T-helper 1 cell treated with Interleukin-12 subunit alpha and Interleukin-12 subunit beta and Interleukin-4 antibody, amounts not matched to agents 30 ng/mL and 1 ng/mL, for 36 hours (primary cell): Measurements from ENCODE around the gene SPRED2. TPM values are rescaled to one million over a fixed set of nuclear protein-coding genes. Genes with fewer than 3 reads are reported as not detected.

Source experiments
- intact Hi-C: fragments of 100-400 bp; cut with micrococcal nuclease; formaldehyde crosslinking; loops from one replicate; pipeline ENCODE4 v1.15.1; 2024
- total RNA-seq: library from RNA; stranded (reverse); gene quantifications from 2 replicates; pipeline ENCODE4 v1.2.3, GENCODE V29; 2022

SPRED2 gene
- total RNA-seq, 1 donor from 2014 or later, result 6.0 TPM

DNA sequence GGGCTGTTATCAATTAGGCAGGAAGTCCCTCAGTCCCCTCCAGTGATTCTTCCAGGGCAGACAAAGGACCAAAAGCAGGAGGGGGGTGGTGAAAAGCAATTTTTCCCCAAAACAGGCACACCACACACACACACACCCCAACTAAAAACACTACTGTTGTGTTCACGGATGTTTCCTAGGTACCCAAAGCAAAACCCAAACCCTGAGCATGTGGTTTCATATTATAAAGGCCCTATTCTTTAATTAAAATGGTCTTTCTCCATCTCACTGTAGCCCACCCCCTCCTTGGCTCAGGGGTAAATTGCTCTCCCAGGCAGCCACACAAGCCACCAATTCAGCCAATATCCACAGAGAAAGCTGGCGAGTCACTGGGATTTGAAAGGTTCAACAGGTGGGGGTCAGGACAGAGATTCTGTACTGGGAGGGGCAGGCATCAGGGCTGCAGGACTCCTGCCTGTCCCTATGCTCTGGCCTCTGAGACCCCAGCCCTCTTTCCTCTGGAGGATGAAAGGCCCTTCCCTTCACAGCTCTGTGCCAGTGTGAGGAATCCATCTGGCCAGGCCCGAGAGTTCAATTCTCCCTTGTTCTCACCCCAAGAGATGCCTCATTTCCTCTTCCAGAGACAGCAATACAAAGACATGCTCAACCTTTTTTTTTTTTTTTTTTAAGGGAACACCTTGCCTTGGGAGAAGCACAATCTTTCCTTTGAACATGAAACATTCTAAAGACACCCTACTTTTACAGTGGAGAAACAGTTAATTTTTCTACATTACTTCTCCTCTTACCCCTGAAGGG lies 43.6 kb downstream of the SPRED2 start:
- intact Hi-C loops, result no loop called here

DNA sequence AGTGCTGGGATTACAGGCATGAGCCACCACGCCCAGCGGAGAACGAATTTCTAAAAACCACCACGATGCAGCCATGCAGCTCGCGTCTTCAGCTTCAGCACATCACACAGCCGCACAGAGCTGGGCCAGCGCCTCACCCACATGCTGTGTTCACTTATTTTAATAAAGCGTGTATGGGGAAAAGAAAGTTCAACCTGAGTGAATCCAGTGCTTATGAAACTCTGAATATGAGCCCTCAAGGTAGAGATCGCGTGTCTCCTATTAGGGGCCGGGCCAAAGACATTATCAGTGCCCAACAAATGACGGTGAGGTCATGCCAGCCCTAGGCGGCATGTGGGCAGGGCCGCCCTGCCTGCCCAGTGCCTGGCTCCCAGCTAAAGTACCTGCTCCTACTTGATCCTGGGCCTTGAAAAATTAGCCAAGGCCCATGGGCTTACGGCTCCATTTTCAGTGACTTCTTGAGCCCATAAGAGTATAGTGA lies 44.3 kb downstream of the SPRED2 start:
- intact Hi-C loops, result no loop called here

DNA sequence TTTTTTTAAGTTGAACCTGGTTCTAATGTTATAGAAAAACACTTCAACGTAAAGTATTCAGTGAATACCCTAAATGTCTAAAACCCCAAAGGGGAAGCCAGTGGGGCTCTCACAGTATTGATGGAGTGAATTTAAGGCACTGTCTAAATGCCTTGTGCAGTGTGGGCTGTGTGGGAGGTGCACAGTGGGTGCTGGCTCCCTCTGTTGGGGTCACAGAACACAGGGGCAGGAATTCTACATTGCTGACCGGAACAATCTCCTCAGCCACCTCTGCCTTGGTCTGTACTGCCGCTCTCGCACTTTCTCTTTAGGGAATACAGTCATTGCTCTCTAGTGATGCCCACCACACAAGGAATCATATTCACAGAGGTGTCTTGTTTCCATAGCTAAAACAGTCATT lies 45.4 kb downstream of the SPRED2 start:
- intact Hi-C loops, result no loop called here

DNA sequence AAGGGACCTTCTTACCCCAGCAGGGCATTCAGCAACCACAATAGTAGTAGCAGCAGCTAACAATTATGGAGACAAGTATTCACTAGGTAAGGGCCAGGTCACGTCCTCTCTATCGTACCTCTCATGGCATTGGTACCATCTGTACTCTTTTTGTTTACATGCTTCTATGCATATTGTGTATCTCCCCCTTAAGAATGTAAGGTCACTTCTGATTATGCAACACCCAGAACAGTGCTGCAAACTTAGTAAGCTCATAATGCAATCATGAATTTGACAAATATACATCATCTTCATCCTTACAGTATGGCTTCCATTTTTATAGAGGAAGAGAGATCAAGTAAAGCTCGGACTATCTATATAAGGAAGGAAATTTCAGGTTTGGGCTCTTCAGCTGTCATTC lies 46.1 kb downstream of the SPRED2 start:
- intact Hi-C loops, result no loop called here

DNA sequence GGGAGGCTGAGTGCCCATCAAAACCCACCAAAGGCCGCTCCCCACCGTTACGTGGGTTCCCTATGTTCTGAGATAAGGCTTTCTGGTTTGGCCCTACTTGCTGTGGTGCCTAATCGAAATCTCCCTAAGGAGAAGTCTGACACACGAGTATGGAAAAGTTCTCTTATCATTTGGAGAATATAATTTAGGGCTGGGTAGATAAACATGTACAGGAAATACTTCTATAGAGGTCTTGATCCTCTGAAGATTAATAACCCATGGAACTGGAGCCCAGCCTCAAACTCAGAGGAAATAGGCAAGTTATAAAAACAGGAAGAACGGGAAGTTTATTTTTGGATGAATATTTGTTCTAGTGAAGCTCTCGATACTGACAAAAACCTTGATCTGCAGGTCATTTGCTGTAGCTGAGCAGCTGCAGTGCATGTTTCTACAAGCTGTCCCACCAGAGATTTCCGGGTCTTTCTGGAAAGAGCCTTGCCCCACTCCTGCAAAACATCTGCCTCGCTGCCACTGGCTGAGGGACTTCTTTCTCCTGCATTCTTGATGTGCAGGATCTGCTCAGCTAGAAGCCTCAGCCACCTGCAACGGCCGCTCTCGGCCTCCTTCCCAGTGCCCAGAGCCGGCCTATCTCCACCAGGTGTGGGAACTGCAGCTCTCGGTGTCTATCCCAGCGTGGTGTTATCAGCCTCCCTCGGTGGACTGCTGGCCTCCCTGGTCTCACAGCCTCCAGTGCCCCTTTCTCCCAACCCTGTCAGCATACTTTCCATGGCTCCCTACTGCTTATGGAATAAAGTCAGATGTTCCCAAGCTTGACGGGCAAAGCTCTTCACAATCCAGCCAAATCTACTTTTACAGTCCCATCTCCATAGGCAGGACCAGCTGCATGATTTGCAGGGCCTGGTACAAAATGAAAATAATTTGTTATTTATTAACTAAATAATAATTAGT lies 48.6 kb downstream of the SPRED2 start:
- intact Hi-C loops, result loop anchor here (1.0 kb wide), 3 partner anchors 46 to 169 kb away; no protein-coding TSS in a partner anchor

DNA sequence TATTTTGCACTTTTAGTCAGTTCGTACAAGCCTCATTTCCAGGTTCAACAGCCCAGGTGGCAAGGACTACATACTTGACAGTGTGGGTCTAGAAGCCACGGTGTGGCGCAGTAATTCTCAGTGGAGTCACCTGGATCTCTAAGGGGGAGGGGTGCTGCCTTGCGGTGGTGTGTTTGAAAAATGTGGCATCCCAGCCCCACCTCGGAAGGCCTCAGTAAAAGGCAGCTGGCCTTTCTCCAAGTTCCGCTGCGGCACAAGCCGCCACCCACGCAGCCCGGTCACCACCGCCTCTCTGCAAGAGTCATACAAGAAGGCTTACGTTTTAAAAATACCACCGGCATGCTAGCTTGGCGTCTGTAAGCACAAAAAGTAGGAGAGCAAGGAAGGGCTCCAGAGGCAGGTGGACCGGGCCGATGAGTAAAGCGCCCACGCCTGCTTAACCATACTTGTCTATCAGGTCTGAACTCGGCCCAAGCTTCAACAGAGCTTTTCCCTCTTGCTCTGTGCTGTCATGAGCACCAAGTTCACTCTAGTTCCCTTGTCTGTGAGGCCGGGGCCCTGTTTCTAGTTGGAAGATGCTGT lies 49.5 kb downstream of the SPRED2 start:
- intact Hi-C loops, result loop anchor here (1.0 kb wide), 3 partner anchors 47 to 170 kb away; no protein-coding TSS in a partner anchor

DNA sequence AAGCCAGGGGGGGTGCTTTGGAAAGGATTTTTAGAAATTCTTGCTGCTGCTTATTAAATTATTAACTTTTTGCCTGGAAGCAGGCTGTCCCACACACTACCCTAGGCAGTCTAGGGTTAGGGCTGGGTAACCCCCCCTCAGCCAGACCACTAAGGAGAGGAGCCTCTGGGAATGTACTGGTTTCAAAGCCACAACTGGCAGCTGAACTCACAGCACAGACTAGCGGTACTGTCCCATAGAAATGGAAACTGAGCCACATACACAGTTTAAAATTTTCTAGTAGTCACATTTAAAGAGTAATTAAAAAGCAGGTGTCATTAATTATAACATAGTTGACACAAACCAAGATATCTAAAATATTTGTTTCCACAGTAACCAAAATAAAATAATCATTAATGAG lies 50.1 kb downstream of the SPRED2 start:
- intact Hi-C loops, result no loop called here

DNA sequence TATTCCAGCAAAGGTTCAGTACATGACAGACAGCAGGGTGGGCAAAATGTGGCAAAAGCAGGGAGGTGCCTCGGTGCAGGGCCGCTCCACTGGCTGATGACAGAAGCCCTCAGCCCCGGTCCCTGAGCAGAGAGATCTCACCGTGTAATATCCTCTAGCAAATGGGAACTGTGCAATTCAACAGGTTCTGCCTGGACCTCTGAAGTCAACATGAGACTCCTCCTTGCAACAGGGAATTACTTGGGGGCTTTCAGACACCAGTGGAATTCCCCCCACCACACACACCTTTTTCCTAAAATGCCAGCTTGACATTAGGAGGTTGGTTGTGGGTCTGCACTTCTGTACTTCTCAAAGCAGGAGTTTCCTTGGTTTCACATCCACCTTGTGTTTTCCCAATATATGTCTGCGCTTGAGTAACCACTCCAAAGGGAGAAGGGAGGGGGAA lies 50.8 kb downstream of the SPRED2 start:
- intact Hi-C loops, result no loop called here

DNA sequence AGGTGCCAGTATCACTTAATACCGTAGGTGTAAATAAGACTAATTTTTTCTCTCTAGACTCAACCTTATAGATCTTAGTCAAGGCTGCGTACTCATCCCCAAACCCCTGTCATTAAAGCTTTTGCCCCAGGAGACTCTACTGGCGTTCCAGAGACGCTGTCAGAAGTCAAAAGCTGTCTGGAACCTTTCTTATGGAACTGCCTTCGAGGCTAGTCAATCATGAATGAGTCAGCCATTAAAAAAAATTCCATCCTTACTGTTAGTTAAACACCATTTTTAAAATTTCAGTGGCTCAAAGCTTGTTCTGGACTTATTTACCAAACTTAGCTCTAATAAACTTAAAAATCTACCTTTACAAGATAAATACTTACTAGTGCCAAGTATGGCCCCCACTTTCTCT lies 52.1 kb downstream of the SPRED2 start:
- intact Hi-C loops, result no loop called here

DNA sequence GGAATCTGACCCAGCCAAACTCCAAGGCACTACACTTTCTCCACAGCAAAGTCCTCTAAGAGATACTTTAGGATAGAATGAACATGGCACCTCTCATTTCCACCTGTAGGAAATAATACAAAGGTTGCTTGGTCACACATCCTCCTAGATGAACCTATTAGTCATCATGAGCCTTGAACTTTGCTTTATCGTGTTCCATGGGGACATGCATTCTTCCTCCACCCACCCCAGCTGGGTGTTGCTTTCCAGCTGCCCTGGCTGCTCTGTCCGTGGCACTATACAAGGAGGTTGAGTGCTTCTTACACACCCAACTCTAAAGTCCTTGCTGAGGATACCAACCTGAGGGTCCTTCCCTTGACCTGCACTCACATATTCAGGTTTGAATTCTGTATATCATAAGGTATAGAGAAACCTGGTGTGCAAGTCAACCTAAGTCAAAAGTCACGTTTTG lies 52.7 kb downstream of the SPRED2 start:
- intact Hi-C loops, result no loop called here

DNA sequence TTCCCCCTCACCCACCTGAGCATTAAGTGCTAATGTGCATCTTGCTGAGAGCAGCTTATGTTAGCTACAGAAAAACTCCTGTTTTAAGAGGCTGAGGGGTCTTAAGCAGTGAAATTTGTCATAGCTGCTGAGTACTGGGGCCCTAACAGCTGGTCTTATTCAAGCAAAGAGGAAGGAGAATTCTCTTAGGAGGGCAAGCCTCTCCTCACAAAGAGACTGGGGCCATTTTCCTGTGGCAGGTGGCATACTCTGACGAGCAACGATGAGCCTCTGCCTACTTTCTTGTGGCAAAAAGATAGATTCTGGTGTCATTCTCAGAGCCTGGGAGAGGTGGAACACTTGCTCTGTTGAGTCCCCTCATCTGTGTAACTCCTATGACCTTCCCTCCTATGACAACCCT lies 53.2 kb downstream of the SPRED2 start:
- intact Hi-C loops, result no loop called here

DNA sequence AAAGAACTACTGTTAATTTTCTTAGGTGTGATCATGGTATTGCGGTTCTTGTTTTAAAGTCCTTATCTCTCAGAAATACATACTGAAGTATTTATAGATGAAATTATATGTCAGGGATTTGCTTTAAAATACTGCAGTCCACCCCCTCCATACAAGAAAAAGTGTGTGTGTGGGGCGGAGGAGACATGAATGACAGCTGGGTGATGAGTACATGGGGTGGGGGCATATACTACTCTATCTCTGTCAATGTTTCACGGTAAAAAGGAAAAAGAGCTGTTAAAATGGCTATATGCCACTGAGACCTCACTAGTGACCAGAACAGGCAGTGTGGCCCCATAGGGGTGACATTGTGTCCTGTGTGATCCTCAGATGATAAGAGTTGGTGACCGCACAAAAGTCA lies 54.1 kb downstream of the SPRED2 start:
- intact Hi-C loops, result no loop called here

DNA sequence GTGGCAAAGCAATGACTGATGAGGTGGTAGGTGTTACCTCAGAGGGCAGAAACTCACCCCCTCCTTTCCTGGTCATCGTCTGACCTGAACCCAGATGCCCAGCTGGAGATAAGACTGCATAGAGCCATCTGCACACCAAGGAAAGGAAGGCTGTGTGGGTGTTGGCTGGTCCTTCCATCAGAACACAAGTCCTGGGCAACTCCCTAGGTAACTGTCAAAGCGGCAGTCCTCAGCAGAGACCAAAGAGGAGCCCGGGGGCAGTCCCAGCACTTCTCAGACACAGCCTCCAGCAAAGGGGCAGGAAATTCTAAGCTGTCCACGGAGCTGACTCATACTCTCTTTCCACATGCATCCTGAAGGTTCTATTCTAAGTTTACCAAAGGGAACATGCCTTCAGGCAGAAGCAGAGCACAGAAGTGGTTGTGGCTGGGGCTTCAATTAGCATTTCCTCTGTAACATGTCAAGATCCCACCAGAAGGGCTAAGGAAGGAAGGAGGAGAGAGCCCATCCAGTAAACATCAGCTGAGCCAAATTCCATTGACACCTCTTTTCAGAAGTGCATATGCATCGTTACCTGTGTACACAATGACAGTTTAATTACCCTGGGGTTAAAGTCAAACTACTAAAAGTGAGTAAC lies 54.7 kb downstream of the SPRED2 start:
- intact Hi-C loops, result no loop called here

DNA sequence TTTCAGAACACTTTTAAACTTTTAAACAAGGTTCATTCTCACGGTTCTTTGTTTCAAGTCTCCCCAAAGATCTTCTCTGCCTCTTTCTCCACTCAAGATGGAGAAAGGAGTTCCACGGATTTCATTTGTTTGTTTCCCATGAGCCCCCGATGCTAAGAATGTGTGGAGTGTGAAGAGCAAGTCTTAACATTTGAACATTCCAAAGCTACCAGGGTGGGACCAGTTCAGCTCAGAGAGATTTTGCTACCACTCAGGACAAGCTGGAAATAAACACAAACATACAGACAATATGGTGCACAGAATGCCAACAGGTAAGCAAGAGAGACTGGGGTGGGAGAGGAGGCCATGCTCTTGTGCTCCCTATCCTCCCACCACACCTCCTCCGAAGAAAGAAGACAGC lies 56.7 kb downstream of the SPRED2 start:
- intact Hi-C loops, result no loop called here

DNA sequence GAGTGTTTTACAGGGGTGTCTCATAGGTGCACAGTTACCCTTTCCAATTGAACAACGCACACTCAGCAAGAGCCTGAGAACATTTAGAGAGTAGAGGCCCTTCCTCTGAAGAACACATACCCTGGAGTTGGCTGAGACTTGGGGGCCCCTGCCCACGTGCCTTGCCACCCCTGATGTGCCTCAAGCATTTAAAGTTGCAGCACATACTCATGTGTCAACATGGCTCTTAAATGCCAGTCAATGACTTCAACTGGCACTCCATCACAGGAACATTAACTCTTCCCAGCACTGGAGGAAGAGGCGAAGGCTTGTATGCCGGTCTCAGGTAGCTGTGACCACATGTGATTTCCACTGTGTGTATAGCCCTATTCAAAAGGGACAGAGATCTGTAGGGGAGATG lies 57.4 kb downstream of the SPRED2 start:
- intact Hi-C loops, result no loop called here

DNA sequence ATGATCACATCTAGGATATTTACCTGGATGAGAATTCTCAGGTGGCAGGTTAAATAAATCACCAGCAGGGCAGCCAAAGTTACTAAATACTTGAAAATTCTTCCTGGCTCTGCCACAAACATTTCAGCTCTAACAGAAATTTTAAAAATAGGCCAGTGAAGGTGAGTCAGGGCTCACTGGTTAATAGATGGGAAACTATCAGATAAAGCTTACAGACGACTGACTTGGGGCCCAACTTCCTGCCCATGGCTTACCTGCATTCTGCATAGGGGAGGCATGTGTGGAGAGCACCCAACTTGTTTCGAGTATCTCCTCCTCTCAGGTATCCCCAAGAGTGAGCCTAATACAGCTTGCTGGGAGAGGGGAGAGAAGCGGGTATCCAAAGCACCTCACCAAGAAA lies 57.8 kb downstream of the SPRED2 start:
- intact Hi-C loops, result no loop called here

DNA sequence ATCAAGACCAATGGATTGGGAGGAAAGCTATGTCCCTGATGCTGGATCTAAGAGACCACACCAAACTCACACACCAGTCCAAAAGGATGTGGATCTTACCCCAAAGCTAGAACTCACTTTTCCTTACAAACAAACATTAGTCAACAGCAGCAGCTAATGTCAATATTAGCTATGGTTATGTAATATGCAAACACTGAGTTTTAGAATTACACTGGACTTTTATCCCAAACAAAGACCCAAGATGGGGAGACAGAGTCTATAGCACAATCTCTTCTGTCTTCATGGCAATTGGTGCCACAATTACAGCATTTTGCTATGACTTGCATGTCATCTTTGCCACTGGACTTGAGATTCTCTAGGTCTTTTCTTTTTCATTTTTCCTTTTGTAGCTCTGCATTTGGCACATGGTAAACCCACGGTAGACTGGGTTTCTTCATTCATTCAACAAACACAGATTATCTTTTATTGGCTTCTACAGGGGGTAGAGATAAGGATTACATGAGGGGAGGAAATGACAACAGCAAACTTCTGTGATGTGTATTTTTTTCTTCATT lies 59.0 kb downstream of the SPRED2 start:
- intact Hi-C loops, result no loop called here

DNA sequence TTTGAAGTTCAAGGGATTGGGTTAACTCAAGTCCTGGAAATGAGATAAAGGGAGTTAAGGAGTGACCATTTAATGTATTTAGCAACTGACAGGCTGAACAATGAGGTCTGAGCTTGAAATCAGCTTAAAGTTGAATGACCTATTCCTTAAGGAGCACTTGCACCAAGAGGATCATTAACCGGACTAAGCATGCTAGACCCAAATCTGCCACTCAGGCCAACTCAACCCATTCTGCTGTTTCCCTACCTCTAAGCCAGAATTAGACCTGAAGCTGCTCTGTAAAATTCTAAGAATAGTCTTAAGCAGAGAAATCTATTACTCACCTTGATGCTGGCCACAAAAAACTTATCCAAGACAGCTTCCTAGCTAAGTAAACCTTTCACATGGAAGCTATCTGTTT lies 59.8 kb downstream of the SPRED2 start:
- intact Hi-C loops, result no loop called here

DNA sequence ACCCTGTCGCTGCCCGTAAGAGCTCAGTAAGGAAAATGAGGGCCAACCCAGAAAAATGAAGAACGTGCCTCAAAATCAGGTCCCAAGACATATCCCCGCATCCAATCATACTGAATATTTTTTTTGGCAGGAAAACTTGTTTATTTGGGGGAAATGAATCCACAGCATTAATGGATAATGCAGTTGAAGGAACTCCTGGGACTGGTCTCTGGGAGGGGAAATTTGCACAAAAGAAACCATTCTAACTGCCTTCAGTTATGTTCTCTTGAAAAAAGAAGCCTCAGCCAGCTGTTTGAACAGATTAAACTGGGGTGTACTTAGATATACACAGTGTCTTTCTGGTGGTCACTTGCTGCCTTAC lies 61.3 kb downstream of the SPRED2 start:
- intact Hi-C loops, result no loop called here

DNA sequence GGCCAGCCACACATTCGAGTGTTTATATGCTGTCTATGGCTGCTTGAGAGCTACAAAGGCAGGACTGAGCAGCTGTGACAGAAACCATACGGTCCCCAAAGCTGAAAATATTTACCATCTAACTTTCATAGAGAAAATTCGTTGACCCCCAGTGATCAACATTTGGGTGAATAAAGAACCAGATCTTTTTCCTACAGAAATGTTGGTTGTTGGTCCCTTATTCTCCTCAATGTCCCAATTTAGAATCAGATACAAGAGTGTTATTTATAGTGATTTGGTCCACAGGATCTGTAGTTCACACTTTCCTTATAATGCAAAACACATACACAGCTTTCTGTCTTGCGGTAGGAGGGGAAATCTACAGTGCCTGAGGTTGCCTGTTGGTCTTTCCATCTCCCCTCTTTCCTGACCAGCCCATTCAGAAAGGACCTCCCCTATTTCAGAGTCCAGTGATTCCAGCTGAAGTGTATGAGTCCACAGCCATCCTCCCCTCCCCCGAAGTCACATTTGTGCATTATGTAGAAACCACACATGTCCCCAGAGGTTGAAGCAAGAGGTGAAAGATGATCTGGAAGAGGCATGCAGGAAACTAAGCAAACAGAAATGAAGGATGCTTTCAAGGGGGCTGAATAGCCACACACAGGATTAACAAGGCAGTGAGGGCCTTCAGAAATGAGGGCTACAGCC lies 61.9 kb downstream of the SPRED2 start:
- intact Hi-C loops, result no loop called here
